CD4-positive, alpha-beta T cell (primary cell): ENCODE results near the gene SLC2A1. TPM values are rescaled to one million over a fixed set of nuclear protein-coding genes. Genes with fewer than 3 reads are reported as not detected.

ENCODE experiments used
- ATAC-seq: fragments of 200-7000 bp; cut with Tn5 transposase; one replicate; pipeline ENCODE4 v1.10.0; 2022; ENCODE audit warnings: mild to moderate bottlenecking; ENCODE audit not compliant: poor library complexity
- CTCF ChIA-PET: fragments of 350-600 bp; sonication (Branson Sonifier 250); formaldehyde crosslinking; loops from one replicate; lab custom pipeline; 2021; ENCODE audit warnings: antibody characterized with exemption, inconsistent platforms; lab: Charles Lee
- POLR2A ChIA-PET: fragments of 350-600 bp; sonication (Branson Sonifier 250); formaldehyde crosslinking; loops from one replicate; lab custom pipeline; 2021; ENCODE audit warnings: antibody characterized with exemption, inconsistent platforms; lab: Charles Lee
- DNase-seq, 14 experiments: peaks; one replicate each; pipeline ENCODE4 v3.0.0-alpha.2; 2013 to 2020; ENCODE audit warnings: mixed read lengths in 2 of 14
- H3K27ac ChIP-seq, 2 donors: one replicate each; pipeline versions ENCODE4 v1.5.1 to v1.7.0; 2013; ENCODE audit warnings: low read length in 2 of 2, low read depth in 1 of 2, mild to moderate bottlenecking in 1 of 2
- H3K27me3 ChIP-seq, 2 experiments: 1 replicate in 1 of 2; 2 replicates in 1 of 2; pipeline versions ENCODE4 v1.6.1 to v1.7.0; 2013; ENCODE audit warnings: low read length in 2 of 2, control low read depth in 1 of 2, mild to moderate bottlenecking in 1 of 2, moderate library complexity in 1 of 2; ENCODE audit not compliant: insufficient read depth in 2 of 2, control insufficient read depth in 1 of 2
- H3K36me3 ChIP-seq: one replicate; pipeline ENCODE4 v1.6.1; 2013; ENCODE audit warnings: low read length, control low read depth; ENCODE audit not compliant: insufficient read depth
- H3K4me1 ChIP-seq: one replicate; pipeline ENCODE4 v1.6.1; 2013; ENCODE audit warnings: low read length, control low read depth; ENCODE audit not compliant: insufficient read depth
- H3K4me3 ChIP-seq: one replicate; pipeline ENCODE4 v1.5.1; 2013; ENCODE audit warnings: mild to moderate bottlenecking, low read length, moderate library complexity
- H3K9me3 ChIP-seq, 2 experiments: 1 replicate in 1 of 2; 2 replicates in 1 of 2; pipeline versions ENCODE4 v1.6.1 to v1.7.0; 2013; ENCODE audit warnings: low read length in 2 of 2, mild to moderate bottlenecking in 2 of 2, control low read depth in 1 of 2, moderate library complexity in 1 of 2; ENCODE audit not compliant: control insufficient read depth in 1 of 2, insufficient read depth in 1 of 2
- H3K27ac Mint-ChIP-seq: one replicate; pipeline ENCODE4 v1.8.0; 2020; ENCODE audit warnings: mixed read lengths
- H3K27me3 Mint-ChIP-seq: one replicate; pipeline ENCODE4 v1.8.0; 2021; ENCODE audit warnings: mixed read lengths
- H3K36me3 Mint-ChIP-seq: one replicate; pipeline ENCODE4 v1.8.0; 2021; ENCODE audit warnings: low read depth, mixed read lengths
- H3K4me1 Mint-ChIP-seq: one replicate; pipeline ENCODE4 v1.8.0; 2021; ENCODE audit warnings: low read depth, mixed read lengths
- H3K4me3 Mint-ChIP-seq: one replicate; pipeline ENCODE4 v1.8.0; 2020; ENCODE audit warnings: mild to moderate bottlenecking, mixed read lengths
- H3K9me3 Mint-ChIP-seq: one replicate; pipeline ENCODE4 v1.8.0; 2020; ENCODE audit warnings: mixed read lengths
- CTCF ChIP-seq: fragments of 200-600 bp; IDR thresholded peaks from one replicate; pipeline ENCODE4 v1.8.0; 2022; ENCODE audit warnings: antibody characterized with exemption, mild to moderate bottlenecking
- intact Hi-C, 2 experiments: fragments of 100-400 bp; cut with DNase I in 1 of 2; cut with micrococcal nuclease in 1 of 2; formaldehyde crosslinking; loops; one replicate each; pipeline versions ENCODE4 v1.15.1 to v1.9.0; 2023 to 2025; cut with DNase I, micrococcal nuclease
- total RNA-seq, 174 experiments: library from RNA in 2 of 174; stranded (reverse) in 2 of 174; gene quantifications; one replicate each; pipeline ENCODE4 v1.2.3 and lab custom pipeline; 2021 to 2026

The SLC2A1 gene
- total RNA-seq, 2 experiments from 2014 or later = 78.6 to 80.9 TPM

- H3K36me3 ChIP-seq = no peaks in the 10 kb centered on the region
- H3K4me1 Mint-ChIP-seq = no peaks in the 10 kb centered on the region
- CTCF ChIA-PET = no interaction called here
- peaks cover 0 to 11% of the 10 kb centered on the region in 2 experiments for H3K9me3 ChIP-seq
- H3K27me3 Mint-ChIP-seq = peaks cover 9% of the 10 kb centered on the region
- no peak overlapping the region for H3K27ac Mint-ChIP-seq
- no peaks in the 10 kb centered on the region for H3K9me3 Mint-ChIP-seq
- ATAC-seq (no peak), DNase-seq (no peak)
- no peak overlapping the region for H3K27ac ChIP-seq
- H3K36me3 Mint-ChIP-seq = no peaks in the 10 kb centered on the region
- H3K4me3 ChIP-seq = no peak overlapping the region
- no peak for TF ChIP-seq CTCF
- H3K4me1 ChIP-seq = no peaks in the 10 kb centered on the region
- POLR2A ChIA-PET = interaction anchor here (1.2 kb wide), 1 partner anchor 109 kb away, joined by 3 read pairs; the partner anchor contains the start of genes C1orf50 and P3H1
- intact Hi-C loops = no loop called here
- peaks cover 0 to 4% of the 10 kb centered on the region in 2 experiments for H3K27me3 ChIP-seq
- no peak overlapping the region for H3K4me3 Mint-ChIP-seq
Measured at GRCh38 chr1:42876009-42876408, 82.7 kb downstream of the SLC2A1 start.

Other genes starting within 250 kb of the SLC2A1 start
- gene CLDN19, start 218.6 kb downstream of the SLC2A1 start, total RNA-seq = not detected
- 10 to 100 TPM; 17.6 to 20.9 TPM for gene P3H1, start 191.8 kb downstream of the SLC2A1 start, total RNA-seq
- 10 to 100 TPM; 23.1 to 23.9 TPM for gene C1orf50, start 191.6 kb downstream of the SLC2A1 start, total RNA-seq
- gene TMEM269, start 173.9 kb downstream of the SLC2A1 start, total RNA-seq = 1 to 10 TPM in 1 of 2 experiments, under 1 TPM in 1; 0.60 to 1.1 TPM
- gene ERMAP, start 141.7 kb downstream of the SLC2A1 start, total RNA-seq = 1 to 10 TPM; 4.4 to 5.0 TPM
- 10 to 100 TPM; 19.2 to 21.3 TPM for gene SVBP, start 141.5 kb downstream of the SLC2A1 start, total RNA-seq
- gene ZNF691, start 112.3 kb downstream of the SLC2A1 start, total RNA-seq = 1 to 10 TPM; 1.2 to 1.7 TPM
- 10 to 100 TPM; 14.8 to 15.1 TPM for gene EBNA1BP2, start 213.4 kb upstream of the SLC2A1 start, total RNA-seq
- not detected for gene CFAP57, start 213.5 kb upstream of the SLC2A1 start, total RNA-seq